Measurements from ENCODE around the gene ASTN1.

The ASTN1 gene

GRCh38 chr1:176987016-176987415 is 177.5 kb downstream of the ASTN1 start:
- no peaks in the 10 kb centered on the region for H3K36me3 ChIP-seq (ENCODE audit: control insufficient read depth in 2 of 2, insufficient read depth in 1 of 2, low read length in 2 of 2)
- no peaks in the 10 kb centered on the region for H3K9me3 ChIP-seq (ENCODE audit: control insufficient read depth, insufficient read depth, low read depth, low read length)
- CTCF ChIA-PET, result interaction anchor here (0.5 to 0.6 kb wide), 2 partner anchors 37 to 1581 kb away, joined by 3 read pairs; no protein-coding TSS in a partner anchor

DNA sequence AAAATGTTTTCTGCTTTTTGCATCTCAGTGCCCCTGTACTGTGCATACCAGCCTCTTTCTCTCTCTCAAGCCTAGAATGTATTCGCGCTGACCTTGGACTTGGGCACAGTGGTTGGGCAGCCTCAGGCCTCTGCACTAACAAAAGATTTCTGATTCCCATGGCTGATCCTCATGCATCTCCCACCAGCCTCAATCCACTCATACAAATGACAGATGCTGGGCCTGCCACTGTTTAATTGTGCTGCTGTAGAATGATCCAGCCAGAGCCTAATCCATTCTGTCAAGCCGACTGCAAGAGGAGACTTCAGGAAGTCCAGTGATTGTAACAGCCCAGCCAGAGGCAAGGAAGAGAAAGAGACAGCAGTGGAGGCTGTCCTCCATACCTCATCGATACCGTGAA is 180.8 kb downstream of the ASTN1 start:
- POLR2A ChIA-PET, result no interaction called here
- Histone ChIP-seq H3K4me1 (ENCODE audit: control insufficient read depth, insufficient read depth, low read length) (no peaks in the 10 kb centered on the region), H3K9me3 (ENCODE audit: control insufficient read depth, insufficient read depth, low read depth, low read length) (no peaks in the 10 kb centered on the region), H3K27ac (ENCODE audit: extremely low read depth, low read depth, low read length) (no peak overlapping the region), H3K36me3 (ENCODE audit: control insufficient read depth in 2 of 2, insufficient read depth in 1 of 2, low read length in 2 of 2) (no peaks in the 10 kb centered on the region), H3K4me3 (ENCODE audit: low read depth, low read length) (no peak overlapping the region)
- TF ChIP-seq ZNF585B (tag by site-specific recombination; IDR thresholded peaks at IDR 0.05), result no peak
- TF ChIP-seq ZNF521 (tag by site-specific recombination; IDR thresholded peaks at IDR 0.05), result no peak
- no peak for TF ChIP-seq SALL2 (tag by site-specific recombination; IDR thresholded peaks at IDR 0.05; ENCODE audit: borderline replicate concordance)
- no peak for TF ChIP-seq HIC1 (tag by site-specific recombination; IDR thresholded peaks at IDR 0.05)
- no peak for TF ChIP-seq ZNF121 (tag by site-specific recombination; IDR thresholded peaks at IDR 0.05)
- TF ChIP-seq ZNF239 (tag by site-specific recombination; IDR thresholded peaks at IDR 0.05), result no peak
- TF ChIP-seq HOXC10 (CRISPR knock-in tag; IDR thresholded peaks at IDR 0.05), result no peak
- no peak for TF ChIP-seq ZNF510 (tag by site-specific recombination; IDR thresholded peaks at IDR 0.05; ENCODE audit: insufficient replicate concordance)
- no peak for TF ChIP-seq HOXD13 (CRISPR knock-in tag; IDR thresholded peaks at IDR 0.05; ENCODE audit: borderline replicate concordance)
- TF ChIP-seq, protein P1, sequence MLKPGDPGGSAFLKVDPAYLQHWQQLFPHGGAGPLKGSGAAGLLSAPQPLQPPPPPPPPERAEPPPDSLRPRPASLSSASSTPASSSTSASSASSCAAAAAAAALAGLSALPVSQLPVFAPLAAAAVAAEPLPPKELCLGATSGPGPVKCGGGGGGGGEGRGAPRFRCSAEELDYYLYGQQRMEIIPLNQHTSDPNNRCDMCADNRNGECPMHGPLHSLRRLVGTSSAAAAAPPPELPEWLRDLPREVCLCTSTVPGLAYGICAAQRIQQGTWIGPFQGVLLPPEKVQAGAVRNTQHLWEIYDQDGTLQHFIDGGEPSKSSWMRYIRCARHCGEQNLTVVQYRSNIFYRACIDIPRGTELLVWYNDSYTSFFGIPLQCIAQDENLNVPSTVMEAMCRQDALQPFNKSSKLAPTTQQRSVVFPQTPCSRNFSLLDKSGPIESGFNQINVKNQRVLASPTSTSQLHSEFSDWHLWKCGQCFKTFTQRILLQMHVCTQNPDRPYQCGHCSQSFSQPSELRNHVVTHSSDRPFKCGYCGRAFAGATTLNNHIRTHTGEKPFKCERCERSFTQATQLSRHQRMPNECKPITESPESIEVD (tag by site-specific recombination; IDR thresholded peaks at IDR 0.05), result no peak
- TF ChIP-seq ZNF785 (tag by site-specific recombination; IDR thresholded peaks at IDR 0.05), result no peak
- CTCF ChIA-PET, result interaction anchor here (0.6 kb wide), 1 partner anchor 94 kb away, joined by 4 read pairs; no protein-coding TSS in a partner anchor

More at GRCh38 chr1:176987016-176987415, 177.5 kb downstream of the ASTN1 start:
- POLR2A ChIA-PET, result no interaction called here
- no peak overlapping the region for H3K27ac ChIP-seq (ENCODE audit: extremely low read depth, low read depth, low read length)
- H3K4me3 ChIP-seq (ENCODE audit: low read depth, low read length), result no peak overlapping the region
- no peaks in the 10 kb centered on the region for H3K4me1 ChIP-seq (ENCODE audit: control insufficient read depth, insufficient read depth, low read length)
- TF ChIP-seq ZNF571 (tag by site-specific recombination; IDR thresholded peaks at IDR 0.05) (no peak), ZNF792 (tag by site-specific recombination; IDR thresholded peaks at IDR 0.05) (no peak), PBX3 (CRISPR knock-in tag; IDR thresholded peaks at IDR 0.05) (no peak), HIC1 (tag by site-specific recombination; IDR thresholded peaks at IDR 0.05) (no peak), SP2 (tag by site-specific recombination; IDR thresholded peaks at IDR 0.05) (no peak), ZNF155 (tag by site-specific recombination; IDR thresholded peaks at IDR 0.05) (no peak)
